ENCODE results near the gene ZCWPW1. TPM values are rescaled to one million over a fixed set of nuclear protein-coding genes. Genes with fewer than 3 reads are reported as not detected.

The ZCWPW1 gene
- total and polyA plus RNA-seq, 10 of the 15 experiments (the other 5 are each of a cell fraction or from before 2014, with no cell fraction given): 1.3 to 4.4 (median 3.7) TPM

DNA sequence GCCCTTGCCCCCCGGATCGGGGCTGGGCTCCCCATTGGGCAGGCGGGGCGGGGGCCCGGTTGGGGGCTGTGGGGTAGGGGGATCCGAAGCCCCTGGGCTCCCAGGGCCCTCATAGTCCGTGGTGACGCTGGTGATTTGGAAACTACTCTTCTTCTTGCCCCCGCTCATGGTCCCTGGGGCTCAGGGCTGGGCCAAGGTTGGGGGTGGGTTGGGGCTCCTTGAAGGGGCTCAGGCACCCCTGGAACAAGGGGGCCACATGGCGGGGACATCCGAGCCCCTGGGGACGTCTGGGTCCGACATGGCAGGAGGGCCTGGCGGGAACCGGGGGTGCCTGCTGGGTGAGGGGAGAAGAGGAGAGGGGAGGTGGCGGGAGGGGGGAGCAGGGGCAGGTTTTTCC, 49.4 kb upstream of the ZCWPW1 start:
- CTCF ChIA-PET: interaction anchor here (0.6 to 5.4 kb wide), 18 partner anchors 8 to 740 kb away, joined by 3 to 37 read pairs (median 3); partner anchors contain the start of genes AGFG2, FBXO24, PLOD3 and ZNHIT1
- Histone ChIP-seq H3K4me3 (peak overlapping the region; percentile 99), H3K27me3 (replicated peaks in 1 of 2; ENCODE audit: control insufficient read depth in 2 of 2, insufficient read depth in 2 of 2, low read length in 1 of 2) (no peaks in the 10 kb centered on the region), H3K36me3 (ENCODE audit: control insufficient read depth in 2 of 2, insufficient read depth in 2 of 2, low read length in 1 of 2) (peaks cover 0 to 12% of the 10 kb centered on the region in 2 experiments; a peak in 2 of 4 replicates), H3K9me3 (replicated peaks; ENCODE audit: control insufficient read depth, insufficient read depth, low read length) (no peaks in the 10 kb centered on the region), H3K4me2 (ENCODE audit: control insufficient read depth, insufficient read depth) (peak overlapping the region; percentile 97; the same call in 1 of the 2 replicates), H3K9ac (ENCODE audit: control insufficient read depth, insufficient read depth, low read length) (peak overlapping the region; percentile 83), H3K27ac (ENCODE audit: control insufficient read depth, insufficient read depth) (peak overlapping the region; percentile 89), H3K79me2 (ENCODE audit: control insufficient read depth, insufficient read depth, low read length) (peaks cover 59% of the 10 kb centered on the region), H4K20me1 (ENCODE audit: control insufficient read depth, insufficient read depth) (peaks cover 4% of the 10 kb centered on the region; the same call in 1 of the 2 replicates), H2AFZ (ENCODE audit: control insufficient read depth, low read depth, low read length) (no peak overlapping the region), H3K4me1 (ENCODE audit: control insufficient read depth, insufficient read depth, low read length) (peaks cover 33% of the 10 kb centered on the region)
- intact Hi-C loops (cut with micrococcal nuclease; ENCODE audit: unreplicated experiment): loop anchor here (5.0 to 10.0 kb wide), 3 partner anchors 69 to 249 kb away; partner anchors contain the start of gene GIGYF1
- no peak for FAIRE-seq
- DNase-seq (ENCODE audit: low read depth, low spot score): no peak
- RAD21 ChIA-PET (ENCODE audit: unreplicated experiment): interaction anchor here (0.6 to 3.5 kb wide), 6 partner anchors 15 to 214 kb away, joined by 3 to 32 read pairs (median 6); partner anchors contain the start of genes FBXO24 and LRCH4
- BruUV-seq (replicated peaks): no TSS peak
- in situ Hi-C loops (cut with MboI): loop anchor here (10.0 kb wide), 1 partner anchor 377 kb away; the partner anchor contains the start of gene SLC12A9
- POLR2A ChIA-PET: interaction anchor here (0.6 to 2.3 kb wide), 14 partner anchors 48 to 714 kb away, joined by 3 to 12 read pairs (median 4); partner anchors contain the start of genes AGFG2, FBXO24 and LRCH4
- peak; percentile 2 for ATAC-seq
- SMC1A ChIA-PET (ENCODE audit: uncharacterized antibody, unreplicated experiment): interaction anchor here (0.7 to 1.9 kb wide), 5 partner anchors 41 to 374 kb away, joined by 3 to 8 read pairs (median 5); partner anchors contain the start of genes FBXO24, PPP1R35 and SLC12A9
- WGBS (ENCODE audit: insufficient coverage, insufficient replicate concordance, low lambda C conversion rate, missing lambda C conversion rate): 2% methylated on average over 7 of the region's 16 CpGs
- TF ChIP-seq YBX1 (IDR thresholded peaks at IDR 0.05): no peak
- TF ChIP-seq IKZF2 (IDR thresholded peaks at IDR 0.05): no peak
- TF ChIP-seq, protein P1, sequence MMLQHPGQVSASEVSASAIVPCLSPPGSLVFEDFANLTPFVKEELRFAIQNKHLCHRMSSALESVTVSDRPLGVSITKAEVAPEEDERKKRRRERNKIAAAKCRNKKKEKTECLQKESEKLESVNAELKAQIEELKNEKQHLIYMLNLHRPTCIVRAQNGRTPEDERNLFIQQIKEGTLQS (IDR thresholded peaks at IDR 0.05; ENCODE audit: borderline replicate concordance, extremely low read depth, low read depth, low read length): no peak
- TF ChIP-seq, protein P2, sequence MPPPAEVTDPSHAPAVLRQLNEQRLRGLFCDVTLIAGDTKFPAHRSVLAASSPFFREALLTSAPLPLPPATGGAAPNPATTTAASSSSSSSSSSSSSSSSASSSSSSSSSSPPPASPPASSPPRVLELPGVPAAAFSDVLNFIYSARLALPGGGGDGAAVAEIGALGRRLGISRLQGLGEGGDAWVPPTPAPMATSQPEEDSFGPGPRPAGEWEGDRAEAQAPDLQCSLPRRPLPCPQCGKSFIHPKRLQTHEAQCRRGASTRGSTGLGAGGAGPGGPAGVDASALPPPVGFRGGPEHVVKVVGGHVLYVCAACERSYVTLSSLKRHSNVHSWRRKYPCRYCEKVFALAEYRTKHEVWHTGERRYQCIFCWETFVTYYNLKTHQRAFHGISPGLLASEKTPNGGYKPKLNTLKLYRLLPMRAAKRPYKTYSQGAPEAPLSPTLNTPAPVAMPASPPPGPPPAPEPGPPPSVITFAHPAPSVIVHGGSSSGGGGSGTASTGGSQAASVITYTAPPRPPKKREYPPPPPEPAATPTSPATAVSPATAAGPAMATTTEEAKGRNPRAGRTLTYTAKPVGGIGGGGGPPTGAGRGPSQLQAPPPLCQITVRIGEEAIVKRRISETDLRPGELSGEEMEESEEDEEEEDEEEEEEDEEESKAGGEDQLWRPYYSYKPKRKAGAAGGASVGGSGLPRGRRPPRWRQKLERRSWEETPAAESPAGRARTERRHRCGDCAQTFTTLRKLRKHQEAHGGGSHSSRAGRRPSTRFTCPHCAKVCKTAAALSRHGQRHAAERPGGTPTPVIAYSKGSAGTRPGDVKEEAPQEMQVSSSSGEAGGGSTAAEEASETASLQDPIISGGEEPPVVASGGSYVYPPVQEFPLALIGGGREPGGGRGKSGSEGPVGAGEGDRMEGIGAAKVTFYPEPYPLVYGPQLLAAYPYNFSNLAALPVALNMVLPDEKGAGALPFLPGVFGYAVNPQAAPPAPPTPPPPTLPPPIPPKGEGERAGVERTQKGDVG (CRISPR knock-in tag; IDR thresholded peaks at IDR 0.05): no peak
- TF ChIP-seq ZNF384 (IDR thresholded peaks at IDR 0.05; ENCODE audit: borderline replicate concordance, low read depth, low read length): no peak
- no peak for TF ChIP-seq SRF (IDR thresholded peaks at IDR 0.05; ENCODE audit: low read depth in 2 of 2, low read length in 2 of 2)
- no peak for TF ChIP-seq TAF1 (IDR thresholded peaks at IDR 0.05; ENCODE audit: borderline replicate concordance, low read depth, low read length)
- no peak for TF ChIP-seq ZNF274 (IDR thresholded peaks at IDR 0.05; ENCODE audit: insufficient read depth, insufficient read length)
- TF ChIP-seq, protein P3, sequence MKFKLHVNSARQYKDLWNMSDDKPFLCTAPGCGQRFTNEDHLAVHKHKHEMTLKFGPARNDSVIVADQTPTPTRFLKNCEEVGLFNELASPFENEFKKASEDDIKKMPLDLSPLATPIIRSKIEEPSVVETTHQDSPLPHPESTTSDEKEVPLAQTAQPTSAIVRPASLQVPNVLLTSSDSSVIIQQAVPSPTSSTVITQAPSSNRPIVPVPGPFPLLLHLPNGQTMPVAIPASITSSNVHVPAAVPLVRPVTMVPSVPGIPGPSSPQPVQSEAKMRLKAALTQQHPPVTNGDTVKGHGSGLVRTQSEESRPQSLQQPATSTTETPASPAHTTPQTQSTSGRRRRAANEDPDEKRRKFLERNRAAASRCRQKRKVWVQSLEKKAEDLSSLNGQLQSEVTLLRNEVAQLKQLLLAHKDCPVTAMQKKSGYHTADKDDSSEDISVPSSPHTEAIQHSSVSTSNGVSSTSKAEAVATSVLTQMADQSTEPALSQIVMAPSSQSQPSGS (IDR thresholded peaks at IDR 0.05; ENCODE audit: low read length): no peak
- TF ChIP-seq TCF7 (IDR thresholded peaks at IDR 0.05; ENCODE audit: borderline replicate concordance): no peak
- TF ChIP-seq, protein P4, sequence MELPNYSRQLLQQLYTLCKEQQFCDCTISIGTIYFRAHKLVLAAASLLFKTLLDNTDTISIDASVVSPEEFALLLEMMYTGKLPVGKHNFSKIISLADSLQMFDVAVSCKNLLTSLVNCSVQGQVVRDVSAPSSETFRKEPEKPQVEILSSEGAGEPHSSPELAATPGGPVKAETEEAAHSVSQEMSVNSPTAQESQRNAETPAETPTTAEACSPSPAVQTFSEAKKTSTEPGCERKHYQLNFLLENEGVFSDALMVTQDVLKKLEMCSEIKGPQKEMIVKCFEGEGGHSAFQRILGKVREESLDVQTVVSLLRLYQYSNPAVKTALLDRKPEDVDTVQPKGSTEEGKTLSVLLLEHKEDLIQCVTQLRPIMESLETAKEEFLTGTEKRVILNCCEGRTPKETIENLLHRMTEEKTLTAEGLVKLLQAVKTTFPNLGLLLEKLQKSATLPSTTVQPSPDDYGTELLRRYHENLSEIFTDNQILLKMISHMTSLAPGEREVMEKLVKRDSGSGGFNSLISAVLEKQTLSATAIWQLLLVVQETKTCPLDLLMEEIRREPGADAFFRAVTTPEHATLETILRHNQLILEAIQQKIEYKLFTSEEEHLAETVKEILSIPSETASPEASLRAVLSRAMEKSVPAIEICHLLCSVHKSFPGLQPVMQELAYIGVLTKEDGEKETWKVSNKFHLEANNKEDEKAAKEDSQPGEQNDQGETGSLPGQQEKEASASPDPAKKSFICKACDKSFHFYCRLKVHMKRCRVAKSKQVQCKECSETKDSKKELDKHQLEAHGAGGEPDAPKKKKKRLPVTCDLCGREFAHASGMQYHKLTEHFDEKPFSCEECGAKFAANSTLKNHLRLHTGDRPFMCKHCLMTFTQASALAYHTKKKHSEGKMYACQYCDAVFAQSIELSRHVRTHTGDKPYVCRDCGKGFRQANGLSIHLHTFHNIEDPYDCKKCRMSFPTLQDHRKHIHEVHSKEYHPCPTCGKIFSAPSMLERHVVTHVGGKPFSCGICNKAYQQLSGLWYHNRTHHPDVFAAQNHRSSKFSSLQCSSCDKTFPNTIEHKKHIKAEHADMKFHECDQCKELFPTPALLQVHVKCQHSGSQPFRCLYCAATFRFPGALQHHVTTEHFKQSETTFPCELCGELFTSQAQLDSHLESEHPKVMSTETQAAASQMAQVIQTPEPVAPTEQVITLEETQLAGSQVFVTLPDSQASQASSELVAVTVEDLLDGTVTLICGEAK (IDR thresholded peaks at IDR 0.05; ENCODE audit: borderline replicate concordance): no peak
- TF ChIP-seq NFYB (IDR thresholded peaks at IDR 0.05; ENCODE audit: insufficient read depth, low read depth, low read length): no peak
- TF ChIP-seq NR2C1 (IDR thresholded peaks at IDR 0.05): no peak
- no peak for TF ChIP-seq ASH2L (IDR thresholded peaks at IDR 0.05; ENCODE audit: borderline replicate concordance, low read depth)
